NCI-H446 (cell line): ENCODE measurements around the gene MCM8.
A peak's percentile ranks its signal among the peaks of the same experiment; 100 is the strongest.

Experiments
- DNase-seq, 2 experiments: peaks; one replicate each; lab custom pipeline; 2025; lab: John Stamatoyannopoulos, UW

The MCM8 gene

GRCh38 chr20:5950271-5951031 lies at the start of gene MCM8, which contains the start of gene TRMT6:
TSS of gene MCM8 (plus strand) at chr20:5950652. CDS start at chr20:5952016, 1,364 bp downstream.
TSS of gene TRMT6 (minus strand) at chr20:5950533. CDS start at chr20:5950405, 128 bp downstream.
- peak; percentile 95 to 97 for DNase-seq

- no peak for DNase-seq
These were observed 49.5 kb upstream of the MCM8 start for GRCh38 chr20:5900908-5901307.

GRCh38 chr20:5908981-5909380 lies 41.5 kb upstream of the MCM8 start:
- no peak for DNase-seq

- DNase-seq: no peak
These were observed 40.3 kb upstream of the MCM8 start for GRCh38 chr20:5910186-5910585.

GRCh38 chr20:5913166-5913565 lies 37.3 kb upstream of the MCM8 start:
- no peak for DNase-seq

- DNase-seq: no peak
These were observed 35.6 kb upstream of the MCM8 start for GRCh38 chr20:5914859-5915258.

- no peak for DNase-seq
These were observed 31.4 kb upstream of the MCM8 start for GRCh38 chr20:5918856-5919625.

GRCh38 chr20:5919626-5920544 lies 30.6 kb upstream of the MCM8 start:
- DNase-seq: no peak

- DNase-seq: no peak
These were observed 29.9 kb upstream of the MCM8 start for GRCh38 chr20:5920581-5920980.

GRCh38 chr20:5923493-5923892 lies 27.0 kb upstream of the MCM8 start:
- DNase-seq: no peak

GRCh38 chr20:5925551-5925950 lies 24.9 kb upstream of the MCM8 start:
- no peak for DNase-seq

GRCh38 chr20:5927749-5928462 lies 22.5 kb upstream of the MCM8 start:
- no peak for DNase-seq

- DNase-seq: no peak
These were observed 21.4 kb upstream of the MCM8 start for GRCh38 chr20:5928836-5929715.

- no peak for DNase-seq
These were observed 19.0 kb upstream of the MCM8 start for GRCh38 chr20:5931411-5931810.

GRCh38 chr20:5932796-5933195 lies 17.7 kb upstream of the MCM8 start:
- no peak for DNase-seq

GRCh38 chr20:5933802-5934436 lies 16.5 kb upstream of the MCM8 start:
- DNase-seq: peak in 1 of 2 experiments; percentile 35

- no peak for DNase-seq
These were observed 15.1 kb upstream of the MCM8 start for GRCh38 chr20:5935384-5935783.

- DNase-seq: no peak
These were observed 14.2 kb upstream of the MCM8 start for GRCh38 chr20:5936238-5936637.

- no peak for DNase-seq
These were observed 11.9 kb upstream of the MCM8 start for GRCh38 chr20:5938456-5939029.

- no peak for DNase-seq
These were observed 4.5 kb upstream of the MCM8 start for GRCh38 chr20:5945963-5946362.
